Measurements from ENCODE around the gene ZNF444. TPM values are rescaled to one million over a fixed set of nuclear protein-coding genes. Genes with fewer than 3 reads are reported as not detected.

The ZNF444 gene
- total RNA-seq, 6 experiments from 2014 or later: 20.6 to 28.4 (median 22.5) TPM

DNA sequence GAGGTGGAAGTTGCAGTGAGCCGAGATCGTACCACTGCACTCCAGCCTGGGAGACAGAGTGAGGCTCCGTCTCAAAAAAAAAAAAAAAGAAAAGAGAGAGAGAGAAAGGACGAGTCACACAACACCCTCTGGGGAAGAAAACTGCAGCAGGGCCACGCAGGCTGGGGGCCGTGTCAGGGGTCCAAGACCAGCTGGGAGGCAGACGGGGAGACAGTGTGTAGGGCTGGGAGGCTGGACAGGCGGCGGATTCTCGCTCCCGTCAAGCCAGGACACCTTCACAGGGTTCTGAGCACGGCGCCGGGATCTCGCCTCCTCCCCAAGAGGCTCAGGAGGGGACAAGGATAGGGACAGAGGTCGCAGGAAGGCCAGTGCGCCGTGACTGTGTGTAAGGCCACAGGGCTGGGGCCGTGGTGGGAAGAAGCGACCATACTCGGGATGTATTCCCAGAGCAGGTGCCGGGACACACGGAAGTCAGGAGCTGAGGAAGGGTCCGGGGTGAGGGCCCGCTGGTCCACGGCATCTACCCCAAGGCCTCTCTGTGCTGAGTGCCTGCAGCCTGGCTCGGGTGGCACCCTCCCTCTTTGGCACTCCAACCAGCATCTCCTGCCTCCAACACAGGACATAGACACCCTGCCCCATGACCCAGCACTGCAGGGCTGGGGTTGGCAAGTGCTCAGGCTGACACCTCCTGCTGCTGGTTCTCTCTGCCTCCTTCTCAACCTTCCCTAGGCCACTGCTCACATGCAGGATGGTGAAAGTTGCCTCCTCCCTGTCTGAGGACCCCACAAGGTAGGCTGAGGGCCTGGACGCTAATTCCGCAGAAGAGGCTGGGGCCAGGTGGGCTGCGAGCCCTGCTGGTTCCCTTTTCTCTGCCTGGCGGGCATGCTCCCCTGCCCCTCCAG lies 41.2 kb upstream of the ZNF444 start:
- Mint-ChIP-seq H3K27ac (no peak overlapping the region), H3K4me1 (ENCODE audit: low read depth) (no peaks in the 10 kb centered on the region), H3K36me3 (ENCODE audit: low read depth) (peaks cover 27% of the 10 kb centered on the region), H3K9me3 (peaks cover 7% of the 10 kb centered on the region), H3K4me3 (no peak overlapping the region), H3K27me3 (ENCODE audit: insufficient read depth) (peaks cover 5% of the 10 kb centered on the region)
- TF ChIP-seq, protein P1, sequence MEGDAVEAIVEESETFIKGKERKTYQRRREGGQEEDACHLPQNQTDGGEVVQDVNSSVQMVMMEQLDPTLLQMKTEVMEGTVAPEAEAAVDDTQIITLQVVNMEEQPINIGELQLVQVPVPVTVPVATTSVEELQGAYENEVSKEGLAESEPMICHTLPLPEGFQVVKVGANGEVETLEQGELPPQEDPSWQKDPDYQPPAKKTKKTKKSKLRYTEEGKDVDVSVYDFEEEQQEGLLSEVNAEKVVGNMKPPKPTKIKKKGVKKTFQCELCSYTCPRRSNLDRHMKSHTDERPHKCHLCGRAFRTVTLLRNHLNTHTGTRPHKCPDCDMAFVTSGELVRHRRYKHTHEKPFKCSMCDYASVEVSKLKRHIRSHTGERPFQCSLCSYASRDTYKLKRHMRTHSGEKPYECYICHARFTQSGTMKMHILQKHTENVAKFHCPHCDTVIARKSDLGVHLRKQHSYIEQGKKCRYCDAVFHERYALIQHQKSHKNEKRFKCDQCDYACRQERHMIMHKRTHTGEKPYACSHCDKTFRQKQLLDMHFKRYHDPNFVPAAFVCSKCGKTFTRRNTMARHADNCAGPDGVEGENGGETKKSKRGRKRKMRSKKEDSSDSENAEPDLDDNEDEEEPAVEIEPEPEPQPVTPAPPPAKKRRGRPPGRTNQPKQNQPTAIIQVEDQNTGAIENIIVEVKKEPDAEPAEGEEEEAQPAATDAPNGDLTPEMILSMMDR (IDR thresholded peaks at IDR 0.05): no peak
- no peak for DNase-seq

DNA sequence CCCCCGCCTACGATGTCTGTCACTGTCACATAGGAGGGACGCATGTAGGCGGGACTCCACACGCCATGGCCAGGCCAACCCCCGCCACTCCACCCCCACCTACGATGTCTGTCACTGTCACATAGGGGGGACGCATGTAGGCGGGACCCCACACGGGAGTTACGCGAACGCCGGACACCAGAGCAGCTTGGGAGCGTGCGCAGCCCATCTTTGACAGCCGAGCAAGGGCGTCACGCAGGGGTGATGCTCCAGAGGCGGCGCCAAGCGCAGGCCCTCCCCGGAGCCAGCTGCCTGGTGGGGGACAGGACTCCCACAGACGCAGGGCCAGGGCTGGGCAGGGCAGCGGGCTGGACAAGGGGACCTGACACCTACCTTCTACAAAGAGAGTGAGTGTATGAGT lies 40.0 kb upstream of the ZNF444 start:
- TF ChIP-seq, protein P1 (IDR thresholded peaks at IDR 0.05): no peak
- DNase-seq: no peak
- H3K9me3 Mint-ChIP-seq: no peaks in the 10 kb centered on the region
- peaks cover 2% of the 10 kb centered on the region; the same call in 1 of the 2 replicates for H3K27me3 Mint-ChIP-seq (ENCODE audit: insufficient read depth)
- H3K4me3 Mint-ChIP-seq: no peak overlapping the region
- H3K36me3 Mint-ChIP-seq (ENCODE audit: low read depth): peaks cover 16% of the 10 kb centered on the region
- no peaks in the 10 kb centered on the region for H3K4me1 Mint-ChIP-seq (ENCODE audit: low read depth)
- no peak overlapping the region for H3K27ac Mint-ChIP-seq

DNA sequence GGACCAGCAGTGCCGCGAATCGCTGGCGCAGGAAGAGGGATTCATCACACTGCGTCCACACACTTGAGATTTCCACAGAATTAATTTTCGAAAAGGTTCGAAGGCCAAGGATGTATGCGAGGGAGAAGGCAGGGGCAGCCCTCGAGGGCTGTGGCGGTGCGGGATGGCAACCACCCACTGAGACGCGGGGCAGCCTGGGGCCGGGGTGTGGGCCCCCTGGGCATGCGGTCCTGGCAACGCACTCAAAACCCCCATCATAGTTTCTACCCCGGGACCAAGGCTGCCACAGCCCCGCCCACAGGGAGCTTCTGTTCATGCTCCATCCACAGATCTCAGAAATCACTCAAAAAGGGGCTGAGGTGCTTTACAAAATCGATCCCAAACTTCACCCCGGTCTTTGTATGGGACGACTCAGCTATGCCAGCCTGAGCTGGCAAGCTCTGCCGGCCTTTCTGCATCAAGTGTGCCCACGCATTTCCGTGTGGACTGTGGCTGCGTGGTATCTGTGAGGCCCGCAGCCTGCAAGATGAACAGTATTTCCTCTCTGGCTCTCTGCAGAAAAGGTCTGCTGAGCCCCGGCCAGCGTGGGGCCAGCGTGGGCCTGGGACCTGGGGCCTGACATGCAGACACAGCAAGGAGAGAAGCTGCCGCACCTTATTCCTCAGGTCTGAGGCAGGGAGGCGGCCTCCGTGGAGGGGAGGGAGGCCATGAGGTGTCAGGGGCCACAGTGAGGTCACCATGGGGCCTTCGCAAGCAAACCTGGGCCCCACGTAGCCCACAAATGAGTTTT lies 39.1 kb upstream of the ZNF444 start:
- no peak for DNase-seq
- no peak overlapping the region for H3K27ac Mint-ChIP-seq
- H3K27me3 Mint-ChIP-seq (ENCODE audit: insufficient read depth): peaks cover 2% of the 10 kb centered on the region; the same call in 1 of the 2 replicates
- TF ChIP-seq, protein P1 (IDR thresholded peaks at IDR 0.05): no peak
- H3K36me3 Mint-ChIP-seq (ENCODE audit: low read depth): peaks cover 15% of the 10 kb centered on the region
- no peaks in the 10 kb centered on the region for H3K9me3 Mint-ChIP-seq
- no peaks in the 10 kb centered on the region for H3K4me1 Mint-ChIP-seq (ENCODE audit: low read depth)
- H3K4me3 Mint-ChIP-seq: no peak overlapping the region

DNA sequence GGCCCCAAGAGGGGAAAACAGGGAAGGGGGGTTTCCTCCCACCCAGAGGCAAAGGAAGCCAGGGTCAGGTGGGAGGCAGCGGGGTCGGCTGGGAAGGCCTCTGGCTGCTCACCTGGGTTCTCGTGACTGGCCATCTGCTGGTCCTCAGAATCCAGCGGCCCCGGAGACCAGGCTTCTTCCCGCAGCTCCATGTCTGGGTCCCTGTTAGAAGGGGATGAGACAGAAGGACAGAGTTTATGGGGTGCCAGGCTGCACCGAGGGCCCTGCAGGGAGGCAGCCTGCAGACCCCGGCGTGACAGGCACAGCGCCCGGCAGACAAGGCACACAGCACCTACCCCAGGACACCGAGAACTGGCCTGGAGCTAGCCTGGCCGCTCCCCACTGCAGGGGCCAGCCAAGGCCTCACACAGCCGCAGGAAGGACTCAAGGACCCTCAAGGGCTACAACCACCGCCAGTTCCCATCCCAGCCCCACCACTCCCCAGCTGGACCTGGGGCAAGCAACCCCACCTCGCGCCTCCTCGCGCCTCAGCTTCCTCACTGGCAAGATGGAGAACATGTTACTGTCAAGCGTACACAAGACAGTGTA lies 38.0 kb upstream of the ZNF444 start:
- Mint-ChIP-seq H3K36me3 (ENCODE audit: low read depth) (peaks cover 11% of the 10 kb centered on the region), H3K9me3 (no peaks in the 10 kb centered on the region), H3K27ac (no peak overlapping the region), H3K4me1 (ENCODE audit: low read depth) (no peaks in the 10 kb centered on the region), H3K27me3 (ENCODE audit: insufficient read depth) (peaks cover 2% of the 10 kb centered on the region), H3K4me3 (no peak overlapping the region)
- DNase-seq: no peak
- TF ChIP-seq, protein P1 (IDR thresholded peaks at IDR 0.05): no peak

DNA sequence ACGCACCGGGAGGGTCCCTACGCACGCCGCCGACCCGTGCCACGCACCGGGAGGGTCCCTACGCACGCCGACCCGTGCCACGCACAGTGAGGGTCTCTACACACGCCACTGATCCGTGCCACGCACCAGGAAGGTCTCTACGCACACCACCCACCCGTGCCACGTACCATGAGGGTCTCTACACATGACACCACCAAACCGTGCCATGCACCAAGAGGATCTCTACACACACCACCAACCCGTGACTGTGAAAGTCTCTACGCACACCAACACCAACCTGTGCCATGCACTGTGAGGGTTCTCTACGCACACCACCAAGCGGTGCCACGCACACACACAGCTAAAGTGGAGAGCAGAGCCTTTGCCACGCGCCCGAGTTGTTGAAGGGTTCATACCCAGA lies 36.7 kb upstream of the ZNF444 start:
- H3K4me3 Mint-ChIP-seq: no peak overlapping the region
- TF ChIP-seq, protein P1 (IDR thresholded peaks at IDR 0.05): no peak
- DNase-seq: no peak
- no peaks in the 10 kb centered on the region for H3K4me1 Mint-ChIP-seq (ENCODE audit: low read depth)
- peaks cover 15% of the 10 kb centered on the region for H3K36me3 Mint-ChIP-seq (ENCODE audit: low read depth)
- peaks cover 7% of the 10 kb centered on the region for H3K27me3 Mint-ChIP-seq (ENCODE audit: insufficient read depth)
- no peaks in the 10 kb centered on the region for H3K9me3 Mint-ChIP-seq
- H3K27ac Mint-ChIP-seq: no peak overlapping the region
